T-helper 17 cell (primary cell): Measurements from ENCODE around the gene SSBP3. TPM values are rescaled to one million over a fixed set of nuclear protein-coding genes. Genes with fewer than 3 reads are reported as not detected.

ENCODE experiments used
- ATAC-seq: fragments of 150-1000 bp; cut with Tn5 transposase; 2 replicates; pipeline ENCODE4 v1.10.0; 2021; ENCODE audit warnings: mild to moderate bottlenecking, moderate library complexity
- DNase-seq, 3 donors: peaks; one replicate each; pipeline versions ENCODE4 v3.0.0 to v3.0.0-alpha.2; 2020 to 2021
- H3K9me3 ChIP-seq: one replicate; pipeline ENCODE4 v1.7.0; 2013; ENCODE audit warnings: low read length, mild to moderate bottlenecking; ENCODE audit not compliant: control insufficient read depth, poor library complexity, severe bottlenecking
- H3K27ac Mint-ChIP-seq: one replicate; pipeline ENCODE4 v1.8.0; 2022; ENCODE audit warnings: mild to moderate bottlenecking, moderate library complexity, mixed read lengths
- H3K27me3 Mint-ChIP-seq: one replicate; pipeline ENCODE4 v1.8.0; 2022; ENCODE audit warnings: mixed read lengths
- H3K36me3 Mint-ChIP-seq: one replicate; pipeline ENCODE4 v1.8.0; 2022; ENCODE audit warnings: low read depth, mixed read lengths
- H3K4me1 Mint-ChIP-seq: one replicate; pipeline ENCODE4 v1.8.0; 2022; ENCODE audit warnings: mild to moderate bottlenecking, mixed read lengths
- H3K4me3 Mint-ChIP-seq: one replicate; pipeline ENCODE4 v1.8.0; 2022; ENCODE audit warnings: mild to moderate bottlenecking, moderate library complexity, mixed read lengths
- total RNA-seq, 4 donors: library from RNA in 2 of 4; stranded (reverse) in 2 of 4; gene quantifications; one replicate each; pipeline ENCODE4 v1.2.3 and lab custom pipeline; 2022 to 2026

The SSBP3 gene
- total RNA-seq, 2 donors from 2014 or later, result 64.9 to 67.4 TPM

DNA sequence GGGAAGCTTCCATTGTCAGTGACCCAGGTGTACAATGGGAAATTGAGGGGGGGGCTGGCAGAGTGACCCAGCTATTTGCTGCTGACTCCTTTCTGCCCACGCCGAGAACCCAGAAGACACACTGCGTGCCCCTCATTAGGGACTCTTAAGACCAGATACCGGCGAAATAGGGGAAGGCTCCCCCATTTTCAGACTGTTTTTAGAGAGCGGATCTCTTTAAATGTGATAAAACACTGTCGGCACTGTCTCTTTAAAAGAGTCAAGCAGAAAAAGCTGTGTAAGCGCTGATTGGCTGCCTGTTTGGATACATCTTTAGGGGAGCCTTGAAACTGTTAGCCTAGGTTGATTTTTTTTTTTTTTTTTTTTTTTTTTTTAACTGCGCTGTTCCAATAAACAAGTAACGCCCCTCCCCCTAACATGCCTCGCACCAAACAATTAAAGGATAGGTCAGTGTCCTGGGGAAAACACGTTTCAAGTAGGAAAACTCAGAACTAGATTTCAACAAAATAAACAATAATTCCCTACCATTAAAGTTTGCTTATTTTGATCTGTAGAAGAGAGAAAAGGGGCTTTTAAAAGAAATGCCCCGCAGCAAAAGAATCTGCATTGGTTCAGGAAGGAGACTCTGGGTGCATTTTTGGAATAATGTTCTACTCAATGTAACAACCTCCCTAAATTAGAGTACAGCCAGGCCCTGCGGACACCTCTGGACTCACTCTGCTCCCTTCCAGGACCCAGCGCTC, 1.4 kb upstream of the SSBP3 start:
- H3K9me3 ChIP-seq, result no peaks in the 10 kb centered on the region
- DNase-seq (peak; percentile 30 to 47 (median 32)), ATAC-seq (peak; percentile 55)
- Mint-ChIP-seq H3K36me3 (peaks cover 2% of the 10 kb centered on the region), H3K4me1 (peaks cover 43% of the 10 kb centered on the region), H3K4me3 (peak overlapping the region; percentile 93), H3K27me3 (no peaks in the 10 kb centered on the region), H3K27ac (peak overlapping the region; percentile 92)

DNA sequence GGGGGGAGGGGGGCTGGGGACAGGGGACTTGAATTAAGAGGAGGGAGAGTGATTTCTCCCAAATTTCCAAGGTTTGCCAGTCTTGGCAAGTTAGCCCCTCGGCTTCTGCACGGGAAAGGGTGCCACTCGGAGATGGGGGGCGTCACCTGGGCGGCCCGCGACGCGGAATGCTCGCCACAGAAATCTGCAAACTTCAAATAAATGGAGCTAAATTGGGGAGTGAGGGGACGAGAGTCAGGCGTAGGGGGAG, 885 bp upstream of the SSBP3 start:
- peak overlapping the region; percentile 93 for H3K4me3 Mint-ChIP-seq
- H3K4me1 Mint-ChIP-seq, result peaks cover 48% of the 10 kb centered on the region
- no peaks in the 10 kb centered on the region for H3K9me3 ChIP-seq
- no peaks in the 10 kb centered on the region for H3K36me3 Mint-ChIP-seq
- ATAC-seq (no peak), DNase-seq (no peak)
- peak overlapping the region; percentile 92 for H3K27ac Mint-ChIP-seq
- H3K27me3 Mint-ChIP-seq, result no peaks in the 10 kb centered on the region

- H3K27me3 Mint-ChIP-seq, result no peaks in the 10 kb centered on the region
- peak overlapping the region; percentile 93 for H3K4me3 Mint-ChIP-seq
- ATAC-seq (no peak), DNase-seq (no peak)
- H3K4me1 Mint-ChIP-seq, result peaks cover 59% of the 10 kb centered on the region
- no peaks in the 10 kb centered on the region for H3K9me3 ChIP-seq
- H3K27ac Mint-ChIP-seq, result no peak overlapping the region
- peaks cover 6% of the 10 kb centered on the region for H3K36me3 Mint-ChIP-seq
These were observed 298 bp downstream of the SSBP3 start for GRCh38 chr1:54405898-54406293.

GRCh38 chr1:54404939-54405897, 976 bp downstream of the SSBP3 start:
- DNase-seq (peak in 2 of 3 donors; percentile 9 to 14), ATAC-seq (no peak)
- peaks cover 9% of the 10 kb centered on the region for H3K36me3 Mint-ChIP-seq
- H3K4me3 Mint-ChIP-seq, result peak overlapping the region; percentile 86
- H3K27me3 Mint-ChIP-seq, result no peaks in the 10 kb centered on the region
- peaks cover 66% of the 10 kb centered on the region for H3K4me1 Mint-ChIP-seq
- no peaks in the 10 kb centered on the region for H3K9me3 ChIP-seq
- H3K27ac Mint-ChIP-seq, result peak overlapping the region; percentile 32

GRCh38 chr1:54404263-54404662, 1.9 kb downstream of the SSBP3 start:
- H3K4me3 Mint-ChIP-seq, result peak overlapping the region; percentile 86
- no peak for ATAC-seq
- H3K27ac Mint-ChIP-seq, result peak overlapping the region; percentile 32
- no peaks in the 10 kb centered on the region for H3K27me3 Mint-ChIP-seq
- DNase-seq, result no peak
- peaks cover 15% of the 10 kb centered on the region for H3K36me3 Mint-ChIP-seq
- peaks cover 64% of the 10 kb centered on the region for H3K4me1 Mint-ChIP-seq
- no peaks in the 10 kb centered on the region for H3K9me3 ChIP-seq

GRCh38 chr1:54403808-54404261, 2.4 kb downstream of the SSBP3 start:
- Mint-ChIP-seq H3K4me3 (peak overlapping the region; percentile 86), H3K27me3 (no peaks in the 10 kb centered on the region), H3K4me1 (peaks cover 63% of the 10 kb centered on the region), H3K36me3 (peaks cover 17% of the 10 kb centered on the region), H3K27ac (peak overlapping the region; percentile 32)
- DNase-seq, result no peak
- no peaks in the 10 kb centered on the region for H3K9me3 ChIP-seq
- no peak for ATAC-seq

GRCh38 chr1:54403405-54403804, 2.8 kb downstream of the SSBP3 start:
- no peaks in the 10 kb centered on the region for H3K9me3 ChIP-seq
- peaks cover 20% of the 10 kb centered on the region for H3K36me3 Mint-ChIP-seq
- ATAC-seq (no peak), DNase-seq (no peak)
- peak overlapping the region; percentile 32 for H3K27ac Mint-ChIP-seq
- peak overlapping the region; percentile 86 for H3K4me3 Mint-ChIP-seq
- peaks cover 61% of the 10 kb centered on the region for H3K4me1 Mint-ChIP-seq
- H3K27me3 Mint-ChIP-seq, result no peaks in the 10 kb centered on the region

DNA sequence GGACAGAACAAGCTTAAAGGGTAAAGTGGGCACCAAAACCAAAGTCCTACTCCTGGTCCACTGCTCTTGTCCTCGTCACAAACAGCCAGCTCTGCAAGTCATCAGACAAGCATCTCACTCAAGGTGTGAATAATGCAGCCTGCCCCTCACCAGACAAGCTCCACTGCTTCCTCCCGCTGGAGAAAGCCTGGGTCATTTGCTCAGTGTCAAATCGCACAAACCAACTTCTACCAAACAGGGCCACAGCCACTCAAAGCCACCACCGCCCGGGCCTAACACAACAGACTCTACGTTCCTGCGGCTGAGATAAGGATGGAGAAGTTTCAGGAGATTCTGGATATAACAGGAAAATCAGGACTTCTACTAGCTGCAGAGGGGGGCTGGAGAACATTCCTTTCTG, 3.3 kb downstream of the SSBP3 start:
- Mint-ChIP-seq H3K4me3 (peak overlapping the region; percentile 86), H3K27me3 (no peaks in the 10 kb centered on the region), H3K27ac (peak overlapping the region; percentile 32), H3K4me1 (peaks cover 58% of the 10 kb centered on the region), H3K36me3 (peaks cover 20% of the 10 kb centered on the region)
- no peaks in the 10 kb centered on the region for H3K9me3 ChIP-seq
- ATAC-seq, result no peak
- no peak for DNase-seq

DNA sequence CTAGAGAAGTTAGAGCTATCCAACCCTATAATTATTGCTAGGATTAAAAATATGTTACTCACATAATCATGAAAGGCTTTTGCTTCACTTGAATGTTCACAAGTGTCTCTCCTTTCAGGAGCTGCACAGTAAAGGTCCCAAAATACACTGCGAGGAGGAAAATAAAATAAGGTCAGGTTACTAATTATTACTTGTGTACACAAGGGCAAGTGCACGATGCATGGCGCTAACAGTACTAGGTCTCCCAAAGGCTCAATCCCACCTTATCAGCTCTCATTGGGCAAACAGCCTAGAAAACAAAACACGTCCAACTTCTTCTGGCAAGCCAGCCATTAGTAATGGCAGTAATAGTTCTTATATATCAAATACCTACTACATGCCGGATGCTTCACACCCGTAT, 4.4 kb downstream of the SSBP3 start:
- ATAC-seq (no peak), DNase-seq (no peak)
- Mint-ChIP-seq H3K27me3 (no peaks in the 10 kb centered on the region), H3K36me3 (peaks cover 20% of the 10 kb centered on the region), H3K27ac (no peak overlapping the region), H3K4me1 (peaks cover 55% of the 10 kb centered on the region), H3K4me3 (no peak overlapping the region)
- H3K9me3 ChIP-seq, result no peaks in the 10 kb centered on the region

DNA sequence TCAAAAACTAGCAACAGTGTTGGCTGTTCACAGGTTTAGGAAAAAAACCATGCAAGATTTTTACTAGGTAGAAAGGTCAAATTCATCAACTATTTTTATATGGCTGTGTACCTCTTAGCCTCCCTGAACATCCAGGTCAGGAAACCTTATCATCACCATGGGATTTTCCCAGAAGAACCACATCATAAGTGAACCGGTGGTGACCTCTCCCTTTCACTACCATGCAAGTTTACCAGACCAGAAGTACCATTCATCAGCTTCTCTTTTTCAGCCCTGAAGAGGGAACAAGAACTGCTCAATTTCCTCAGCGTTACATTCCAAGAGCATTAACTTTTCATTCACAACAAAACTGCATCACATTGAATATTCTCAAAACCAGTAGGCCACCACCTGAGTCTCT, 5.9 kb downstream of the SSBP3 start:
- H3K4me1 Mint-ChIP-seq, result peaks cover 60% of the 10 kb centered on the region
- H3K4me3 Mint-ChIP-seq, result peak overlapping the region; percentile 56
- DNase-seq (no peak), ATAC-seq (peak; percentile 69)
- no peaks in the 10 kb centered on the region for H3K9me3 ChIP-seq
- H3K27me3 Mint-ChIP-seq, result no peaks in the 10 kb centered on the region
- peak overlapping the region; percentile 6 for H3K27ac Mint-ChIP-seq
- H3K36me3 Mint-ChIP-seq, result peaks cover 20% of the 10 kb centered on the region

DNA sequence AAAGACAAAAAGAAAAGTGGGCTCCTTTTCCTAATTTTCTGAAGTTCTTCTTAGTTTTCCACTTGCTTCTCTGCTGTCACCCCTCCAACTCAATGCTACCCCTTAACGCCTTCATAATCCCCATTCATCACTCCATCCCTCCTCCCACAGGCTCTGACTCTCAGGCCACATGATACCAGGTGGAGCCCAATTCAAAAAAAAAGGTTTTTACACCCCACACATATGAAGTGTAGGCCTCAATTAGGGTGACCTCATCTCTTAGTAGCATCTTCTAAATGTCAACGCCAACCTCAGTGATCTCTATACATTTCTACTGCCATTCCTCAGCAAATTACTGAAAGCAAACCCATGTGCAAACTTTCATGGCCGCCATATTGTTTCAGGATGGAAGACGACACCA, 6.4 kb downstream of the SSBP3 start:
- Mint-ChIP-seq H3K4me1 (peaks cover 60% of the 10 kb centered on the region), H3K27me3 (no peaks in the 10 kb centered on the region), H3K36me3 (peaks cover 20% of the 10 kb centered on the region), H3K27ac (peak overlapping the region; percentile 87), H3K4me3 (no peak overlapping the region)
- ATAC-seq (no peak), DNase-seq (no peak)
- H3K9me3 ChIP-seq, result no peaks in the 10 kb centered on the region

GRCh38 chr1:54398963-54399528, 7.1 kb downstream of the SSBP3 start:
- ATAC-seq, result no peak
- H3K27ac Mint-ChIP-seq, result peak overlapping the region; percentile 87
- DNase-seq, result no peak
- peaks cover 54% of the 10 kb centered on the region for H3K4me1 Mint-ChIP-seq
- H3K36me3 Mint-ChIP-seq, result peaks cover 20% of the 10 kb centered on the region
- H3K4me3 Mint-ChIP-seq, result no peak overlapping the region
- H3K9me3 ChIP-seq, result no peaks in the 10 kb centered on the region
- H3K27me3 Mint-ChIP-seq, result no peaks in the 10 kb centered on the region

DNA sequence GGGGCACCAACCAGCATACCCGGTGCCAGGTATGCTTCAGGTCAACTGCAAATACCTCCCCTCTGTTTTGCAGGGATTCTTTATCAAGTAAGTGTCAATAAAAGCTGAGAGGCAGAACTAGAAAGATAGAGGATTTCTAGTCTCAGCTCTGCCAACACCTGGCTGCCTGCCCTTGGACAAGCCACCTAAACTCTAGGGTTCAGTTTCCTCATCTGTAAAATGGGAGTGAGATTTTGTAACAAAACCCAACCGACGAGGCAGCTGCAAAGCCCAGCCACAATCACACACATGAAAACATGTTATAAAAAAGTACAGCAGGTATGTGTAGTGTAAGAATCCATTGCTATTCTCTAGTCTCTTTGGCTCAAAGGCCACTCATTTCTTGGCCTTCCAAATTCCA, 8.2 kb downstream of the SSBP3 start:
- H3K9me3 ChIP-seq, result no peaks in the 10 kb centered on the region
- no peak for DNase-seq
- Mint-ChIP-seq H3K27ac (peak overlapping the region; percentile 87), H3K27me3 (no peaks in the 10 kb centered on the region), H3K36me3 (peaks cover 20% of the 10 kb centered on the region), H3K4me3 (no peak overlapping the region), H3K4me1 (peaks cover 43% of the 10 kb centered on the region)
- ATAC-seq, result no peak
